OCI-LY7 (cell line): ENCODE results near the gene MRPL10. TPM values are rescaled to one million over a fixed set of nuclear protein-coding genes. Genes with fewer than 3 reads are reported as not detected.

Experiments used
- BruUV-seq: library from RNA; stranded (reverse); fragments of 400-500 nt; replicated peaks from 2 replicates; lab custom pipeline; 2021; lab: Mats Ljungman, UMichigan
- CTCF ChIA-PET: fragments of 300-600 bp; sonication (Branson Sonifier 250); formaldehyde crosslinking; loops from one replicate; lab custom pipeline; 2022; ENCODE audit warnings: antibody characterized with exemption; ENCODE audit not compliant: unreplicated experiment; lab: Charles Lee
- POLR2A ChIA-PET: fragments of 300-600 bp; sonication (Branson Sonifier 250); formaldehyde crosslinking; loops from one replicate; lab custom pipeline; 2022; ENCODE audit warnings: antibody characterized with exemption; lab: Charles Lee
- DNase-seq: peaks from one replicate; pipeline ENCODE4 v3.0.0-alpha.2; 2015; ENCODE audit warnings: low spot score
- H2AFZ ChIP-seq: fragments of 200-600 bp; sonication (generic), shearing (Covaris generic); 2 replicates; pipeline ENCODE4 v1.6.1; 2014; ENCODE audit warnings: mild to moderate bottlenecking, antibody characterized with exemption, low read length, moderate library complexity
- H3K27ac ChIP-seq: fragments of 200-600 bp; sonication (generic); 2 replicates; pipeline ENCODE4 v1.5.1; 2014; ENCODE audit warnings: mixed run types, low read depth, mild to moderate bottlenecking, moderate library complexity, low read length, inconsistent platforms; ENCODE audit not compliant: poor library complexity, severe bottlenecking
- H3K36me3 ChIP-seq: fragments of 200-600 bp; sonication (generic); 2 replicates; pipeline ENCODE4 v1.6.1; 2014; ENCODE audit warnings: mild to moderate bottlenecking, antibody characterized with exemption, low read length, moderate library complexity, mixed read lengths; ENCODE audit not compliant: insufficient read depth
- H3K4me1 ChIP-seq: fragments of 200-600 bp; sonication (generic); 2 replicates; pipeline ENCODE4 v1.5.1; 2014; ENCODE audit warnings: mild to moderate bottlenecking, low read length; ENCODE audit not compliant: insufficient read depth, poor library complexity, severe bottlenecking
- H3K4me2 ChIP-seq: fragments of 200-600 bp; sonication (generic); 2 replicates; pipeline ENCODE4 v1.6.1; 2014; ENCODE audit warnings: mild to moderate bottlenecking, low read length
- H3K4me3 ChIP-seq: fragments of 200-600 bp; sonication (generic); 2 replicates; pipeline ENCODE4 v1.5.1; 2014; ENCODE audit warnings: mild to moderate bottlenecking, low read depth, low read length; ENCODE audit not compliant: poor library complexity, severe bottlenecking
- H3K79me2 ChIP-seq: fragments of 200-600 bp; sonication (generic); 2 replicates; pipeline ENCODE4 v1.6.1; 2016; ENCODE audit warnings: low read depth, mild to moderate bottlenecking, low read length, moderate library complexity, mixed read lengths; ENCODE audit not compliant: insufficient read depth
- H3K9me2 ChIP-seq: fragments of 200-600 bp; sonication (generic); 2 replicates; pipeline ENCODE4 v1.6.1; 2016; ENCODE audit warnings: mild to moderate bottlenecking, low read length, mixed read lengths; ENCODE audit not compliant: insufficient read depth
- H3K9me3 ChIP-seq: fragments of 200-600 bp; sonication (generic); 2 replicates; pipeline ENCODE4 v1.6.1; 2014; ENCODE audit warnings: mild to moderate bottlenecking, mixed run types, low read length, mixed read lengths
- H4K20me1 ChIP-seq: fragments of 200-600 bp; sonication (generic); 2 replicates; pipeline ENCODE4 v1.6.1; 2014; ENCODE audit warnings: mild to moderate bottlenecking, antibody characterized with exemption, low read length, moderate library complexity, mixed read lengths; ENCODE audit not compliant: insufficient read depth
- EZH2phosphoT487 ChIP-seq: fragments of 200-600 bp; sonication (generic); IDR thresholded peaks from 2 replicates; pipeline ENCODE4 v1.6.1; 2018; ENCODE audit warnings: low read depth, borderline replicate concordance, mild to moderate bottlenecking, mixed run types, antibody characterized with exemption, low read length, moderate library complexity, mixed read lengths
- intact Hi-C: fragments of 100-400 bp; cut with micrococcal nuclease; formaldehyde crosslinking; loops from one replicate; pipeline ENCODE4 v1.10.0; 2022; ENCODE audit not compliant: unreplicated experiment
- total RNA-seq, 2 experiments: library from RNA; depleted of rRNA in 1 of 2; stranded (reverse); fragments of >200 nt in 1 of 2; shearing (Covaris generic) in 1 of 2; gene quantifications; 2 replicates each; pipeline ENCODE4 v1.2.3, GENCODE V29; 2014 to 2022
- TF ChIP-seq, protein P1 (sequence below): fragments of 200-600 bp; sonication (generic); conservative IDR thresholded peaks from 2 replicates; pipeline ENCODE4 v1.5.1; 2014; ENCODE audit warnings: mild to moderate bottlenecking, antibody characterized with exemption, low read length, moderate library complexity, mixed read lengths

MRPL10 gene
- total RNA-seq, 2 experiments from 2014 or later, result 50.8 to 56.7 TPM

DNA sequence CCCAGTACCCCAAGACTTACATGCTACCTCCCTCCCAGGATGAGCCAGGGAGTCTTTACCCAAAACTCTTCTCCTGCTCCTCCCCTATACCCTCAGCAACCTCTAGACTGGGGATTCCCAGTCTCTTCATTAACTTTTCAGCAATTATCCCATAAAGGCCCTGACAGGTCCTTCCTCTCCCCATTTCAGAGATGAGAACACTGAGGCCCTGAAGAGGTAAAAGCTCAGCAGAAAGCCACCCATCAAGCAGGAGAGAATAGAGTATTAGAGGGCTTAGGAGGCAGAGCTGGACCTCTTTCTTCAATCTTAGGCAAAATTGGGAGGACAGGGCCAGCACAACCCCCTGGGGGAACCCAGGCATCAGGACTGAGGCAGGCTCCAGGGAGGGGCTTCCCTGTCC lies 25.5 kb upstream of the MRPL10 start:
- CTCF ChIA-PET, result no interaction called here
- intact Hi-C loops, result no loop called here
- POLR2A ChIA-PET, result interaction anchor here (0.6 kb wide), 1 partner anchor 14 kb away, joined by 3 read pairs; no protein-coding TSS in a partner anchor
- H3K9me3 ChIP-seq, result no peaks in the 10 kb centered on the region
- BruUV-seq, result no TSS peak
- no peak overlapping the region for H3K27ac ChIP-seq
- TF ChIP-seq, protein P1, sequence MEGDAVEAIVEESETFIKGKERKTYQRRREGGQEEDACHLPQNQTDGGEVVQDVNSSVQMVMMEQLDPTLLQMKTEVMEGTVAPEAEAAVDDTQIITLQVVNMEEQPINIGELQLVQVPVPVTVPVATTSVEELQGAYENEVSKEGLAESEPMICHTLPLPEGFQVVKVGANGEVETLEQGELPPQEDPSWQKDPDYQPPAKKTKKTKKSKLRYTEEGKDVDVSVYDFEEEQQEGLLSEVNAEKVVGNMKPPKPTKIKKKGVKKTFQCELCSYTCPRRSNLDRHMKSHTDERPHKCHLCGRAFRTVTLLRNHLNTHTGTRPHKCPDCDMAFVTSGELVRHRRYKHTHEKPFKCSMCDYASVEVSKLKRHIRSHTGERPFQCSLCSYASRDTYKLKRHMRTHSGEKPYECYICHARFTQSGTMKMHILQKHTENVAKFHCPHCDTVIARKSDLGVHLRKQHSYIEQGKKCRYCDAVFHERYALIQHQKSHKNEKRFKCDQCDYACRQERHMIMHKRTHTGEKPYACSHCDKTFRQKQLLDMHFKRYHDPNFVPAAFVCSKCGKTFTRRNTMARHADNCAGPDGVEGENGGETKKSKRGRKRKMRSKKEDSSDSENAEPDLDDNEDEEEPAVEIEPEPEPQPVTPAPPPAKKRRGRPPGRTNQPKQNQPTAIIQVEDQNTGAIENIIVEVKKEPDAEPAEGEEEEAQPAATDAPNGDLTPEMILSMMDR, result no peak
- no peak for TF ChIP-seq EZH2phosphoT487
- no peak for DNase-seq
- no peak overlapping the region for H3K4me2 ChIP-seq
- H3K4me1 ChIP-seq, result no peaks in the 10 kb centered on the region
- H3K36me3 ChIP-seq, result no peaks in the 10 kb centered on the region
- H3K4me3 ChIP-seq, result no peak overlapping the region
- H2AFZ ChIP-seq, result no peak overlapping the region
- no peaks in the 10 kb centered on the region for H4K20me1 ChIP-seq
- H3K9me2 ChIP-seq, result no peaks in the 10 kb centered on the region
- no peaks in the 10 kb centered on the region for H3K79me2 ChIP-seq

- POLR2A ChIA-PET, result no interaction called here
- no TSS peak for BruUV-seq
- no peak overlapping the region for H3K4me2 ChIP-seq
Measured at GRCh38 chr17:47855737-47856136, 24.4 kb upstream of the MRPL10 start.

GRCh38 chr17:47853616-47854015 lies 22.3 kb upstream of the MRPL10 start:
- Histone ChIP-seq H3K79me2 (no peaks in the 10 kb centered on the region), H3K36me3 (no peaks in the 10 kb centered on the region), H2AFZ (no peak overlapping the region), H3K4me3 (no peak overlapping the region), H3K9me2 (no peaks in the 10 kb centered on the region), H3K9me3 (no peaks in the 10 kb centered on the region), H3K4me2 (no peak overlapping the region), H3K27ac (no peak overlapping the region), H3K4me1 (no peaks in the 10 kb centered on the region), H4K20me1 (no peaks in the 10 kb centered on the region)
- DNase-seq, result no peak
- CTCF ChIA-PET, result no interaction called here
- POLR2A ChIA-PET, result no interaction called here
- BruUV-seq, result no TSS peak
- intact Hi-C loops, result no loop called here
- TF ChIP-seq EZH2phosphoT487, result no peak
- TF ChIP-seq, protein P1, result no peak

More at GRCh38 chr17:47855737-47856136, 24.4 kb upstream of the MRPL10 start:
- Histone ChIP-seq H3K79me2 (no peaks in the 10 kb centered on the region), H3K9me3 (no peaks in the 10 kb centered on the region), H2AFZ (no peak overlapping the region), H4K20me1 (no peaks in the 10 kb centered on the region), H3K9me2 (no peaks in the 10 kb centered on the region), H3K4me1 (no peaks in the 10 kb centered on the region), H3K27ac (no peak overlapping the region), H3K36me3 (no peaks in the 10 kb centered on the region), H3K4me3 (no peak overlapping the region)
- CTCF ChIA-PET, result no interaction called here
- no peak for DNase-seq
- TF ChIP-seq EZH2phosphoT487, result no peak
- TF ChIP-seq, protein P1, result no peak
- intact Hi-C loops, result no loop called here
